Gastrocnemius medialis (tissue), 4 donors: ENCODE measurements around the gene MAP1LC3B2.

Source experiments
- POLR2A ChIP-seq, 2 donors: fragments of 450-650 bp; IDR thresholded peaks; one replicate each; pipeline ENCODE4 v1.6.1; 2017; ENCODE audit warnings: antibody characterized with exemption in 2 of 2, mild to moderate bottlenecking in 2 of 2, moderate library complexity in 2 of 2
- TF ChIP-seq, protein P1 (sequence below), 5 experiments: fragments of 450-650 bp in 3 of 5; fragments of 200-600 bp in 2 of 5; sonication (generic) in 2 of 5; IDR thresholded peaks in 4 of 5; conservative IDR thresholded peaks in 1 of 5; 1 replicate in 4 of 5; 2 replicates in 1 of 5; pipeline ENCODE4 v1.5.1; 2016 to 2019; ENCODE audit warnings: antibody characterized with exemption in 5 of 5, mild to moderate bottlenecking in 3 of 5, moderate library complexity in 3 of 5

DNA sequence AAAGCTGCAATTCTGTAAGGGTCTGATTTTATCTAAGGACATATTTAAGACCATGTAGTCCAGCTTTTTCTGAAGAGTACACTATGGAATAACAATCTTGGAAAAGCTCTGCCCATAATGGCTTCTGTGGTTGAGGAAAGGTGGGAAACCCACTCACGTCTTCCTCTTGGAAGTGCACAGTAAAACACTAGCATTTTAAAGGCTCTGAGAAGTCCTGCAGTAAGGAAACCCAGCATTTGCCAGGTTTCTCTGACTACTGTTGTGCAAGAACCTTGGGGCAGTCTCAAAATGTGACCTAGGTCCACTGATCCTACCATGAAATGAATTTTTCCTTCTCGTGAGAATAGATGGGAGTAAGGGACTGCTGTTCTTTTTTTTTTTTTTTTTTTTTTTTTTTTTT is 11.9 kb downstream of the MAP1LC3B2 start:
- TF ChIP-seq, protein P1, sequence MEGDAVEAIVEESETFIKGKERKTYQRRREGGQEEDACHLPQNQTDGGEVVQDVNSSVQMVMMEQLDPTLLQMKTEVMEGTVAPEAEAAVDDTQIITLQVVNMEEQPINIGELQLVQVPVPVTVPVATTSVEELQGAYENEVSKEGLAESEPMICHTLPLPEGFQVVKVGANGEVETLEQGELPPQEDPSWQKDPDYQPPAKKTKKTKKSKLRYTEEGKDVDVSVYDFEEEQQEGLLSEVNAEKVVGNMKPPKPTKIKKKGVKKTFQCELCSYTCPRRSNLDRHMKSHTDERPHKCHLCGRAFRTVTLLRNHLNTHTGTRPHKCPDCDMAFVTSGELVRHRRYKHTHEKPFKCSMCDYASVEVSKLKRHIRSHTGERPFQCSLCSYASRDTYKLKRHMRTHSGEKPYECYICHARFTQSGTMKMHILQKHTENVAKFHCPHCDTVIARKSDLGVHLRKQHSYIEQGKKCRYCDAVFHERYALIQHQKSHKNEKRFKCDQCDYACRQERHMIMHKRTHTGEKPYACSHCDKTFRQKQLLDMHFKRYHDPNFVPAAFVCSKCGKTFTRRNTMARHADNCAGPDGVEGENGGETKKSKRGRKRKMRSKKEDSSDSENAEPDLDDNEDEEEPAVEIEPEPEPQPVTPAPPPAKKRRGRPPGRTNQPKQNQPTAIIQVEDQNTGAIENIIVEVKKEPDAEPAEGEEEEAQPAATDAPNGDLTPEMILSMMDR (IDR thresholded peaks at IDR 0.05 in 4 of 5, conservative IDR thresholded peaks at IDR 0.05 in 1 of 5): no peak
- TF ChIP-seq POLR2A (IDR thresholded peaks at IDR 0.05): no peak
